Mucosa of stomach (tissue), 1 donor: ENCODE data around the gene CCDC91.

Experiments used
- H3K27me3 ChIP-seq: one replicate; pipeline ENCODE4 v1.7.0; 2013; ENCODE audit warnings: mild to moderate bottlenecking, low read length; ENCODE audit not compliant: control insufficient read depth, insufficient read depth
- H3K36me3 ChIP-seq: one replicate; pipeline ENCODE4 v1.7.0; 2013; ENCODE audit warnings: low read length; ENCODE audit not compliant: control insufficient read depth, insufficient read depth
- H3K4me1 ChIP-seq: one replicate; pipeline ENCODE4 v1.7.0; 2013; ENCODE audit warnings: mild to moderate bottlenecking, low read length; ENCODE audit not compliant: control insufficient read depth, insufficient read depth
- H3K4me3 ChIP-seq: one replicate; pipeline ENCODE4 v1.7.0; 2013; ENCODE audit warnings: low read length
- H3K9ac ChIP-seq: one replicate; pipeline ENCODE4 v1.7.0; 2013; ENCODE audit warnings: mild to moderate bottlenecking, low read length, moderate library complexity
- H3K9me3 ChIP-seq: one replicate; pipeline ENCODE4 v1.7.0; 2013; ENCODE audit warnings: mild to moderate bottlenecking, low read length, moderate library complexity; ENCODE audit not compliant: control insufficient read depth
- donor health status: Pancreatic carcinoma.

CCDC91 gene

DNA sequence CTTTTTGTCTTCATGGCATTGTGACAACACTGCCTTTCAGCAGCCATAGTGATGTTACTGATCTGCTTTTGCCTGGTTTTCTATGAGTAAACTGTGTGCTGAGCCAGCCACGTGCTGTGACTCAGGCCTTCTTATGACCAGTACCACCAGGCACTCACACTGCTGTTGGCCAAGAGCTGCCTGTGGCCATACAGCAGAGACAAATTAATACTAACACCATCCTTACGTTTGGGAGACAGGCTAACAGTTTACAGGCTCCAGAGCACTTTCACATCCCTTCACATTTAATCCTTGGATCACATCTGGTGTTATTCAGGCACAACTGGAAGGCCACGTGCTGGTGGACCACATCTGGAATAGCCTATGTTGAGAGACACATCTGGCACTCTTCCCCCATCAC is 377.9 kb downstream of the CCDC91 start:
- Histone ChIP-seq H3K9me3 (no peaks in the 10 kb centered on the region), H3K4me1 (no peaks in the 10 kb centered on the region), H3K9ac (no peak overlapping the region), H3K27me3 (no peaks in the 10 kb centered on the region), H3K4me3 (no peak overlapping the region), H3K36me3 (no peaks in the 10 kb centered on the region)

GRCh38 chr12:28568704-28569103 is 378.4 kb downstream of the CCDC91 start:
- H3K4me3 ChIP-seq, result no peak overlapping the region
- H3K9me3 ChIP-seq, result no peaks in the 10 kb centered on the region
- H3K36me3 ChIP-seq, result no peaks in the 10 kb centered on the region

GRCh38 chr12:28569698-28570411 is 379.6 kb downstream of the CCDC91 start:
- no peak overlapping the region for H3K4me3 ChIP-seq
- no peak overlapping the region for H3K9ac ChIP-seq
- no peaks in the 10 kb centered on the region for H3K9me3 ChIP-seq
- no peaks in the 10 kb centered on the region for H3K36me3 ChIP-seq
- peaks cover 7% of the 10 kb centered on the region for H3K4me1 ChIP-seq
- H3K27me3 ChIP-seq, result no peaks in the 10 kb centered on the region

More at GRCh38 chr12:28568704-28569103, 378.4 kb downstream of the CCDC91 start:
- no peak overlapping the region for H3K9ac ChIP-seq
- H3K27me3 ChIP-seq, result no peaks in the 10 kb centered on the region
- H3K4me1 ChIP-seq, result no peaks in the 10 kb centered on the region

DNA sequence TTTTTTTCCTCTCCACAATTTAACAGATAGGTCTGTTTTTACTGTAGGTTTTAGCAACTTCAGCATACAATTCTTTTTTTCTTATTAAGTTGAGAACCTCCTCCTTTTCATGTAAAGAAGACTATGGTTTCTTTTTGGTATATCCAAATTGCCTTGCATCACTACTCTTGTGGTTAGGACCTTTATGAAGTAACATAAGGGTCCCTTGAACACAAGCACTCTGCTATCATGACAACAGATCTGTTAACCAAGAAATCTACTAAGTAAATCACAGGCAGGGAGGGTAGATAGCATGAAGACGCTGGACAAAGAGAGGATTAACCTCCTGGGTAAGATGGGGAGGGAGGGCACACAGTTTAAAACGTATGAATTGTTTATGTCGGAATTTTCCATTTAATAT is 380.6 kb downstream of the CCDC91 start:
- Histone ChIP-seq H3K9me3 (no peaks in the 10 kb centered on the region), H3K4me3 (no peak overlapping the region), H3K4me1 (peaks cover 11% of the 10 kb centered on the region), H3K9ac (no peak overlapping the region), H3K36me3 (no peaks in the 10 kb centered on the region), H3K27me3 (no peaks in the 10 kb centered on the region)

- Histone ChIP-seq H3K27me3 (no peaks in the 10 kb centered on the region), H3K4me3 (no peak overlapping the region), H3K36me3 (no peaks in the 10 kb centered on the region), H3K9ac (no peak overlapping the region), H3K4me1 (peaks cover 11% of the 10 kb centered on the region), H3K9me3 (no peaks in the 10 kb centered on the region)
Measured at GRCh38 chr12:28574746-28575592, 384.7 kb downstream of the CCDC91 start.

- no peaks in the 10 kb centered on the region for H3K36me3 ChIP-seq
- peaks cover 11% of the 10 kb centered on the region for H3K4me1 ChIP-seq
- H3K9ac ChIP-seq, result no peak overlapping the region
- H3K27me3 ChIP-seq, result no peaks in the 10 kb centered on the region
- no peaks in the 10 kb centered on the region for H3K9me3 ChIP-seq
- H3K4me3 ChIP-seq, result no peak overlapping the region
Measured at GRCh38 chr12:28575593-28576205, 385.4 kb downstream of the CCDC91 start.

DNA sequence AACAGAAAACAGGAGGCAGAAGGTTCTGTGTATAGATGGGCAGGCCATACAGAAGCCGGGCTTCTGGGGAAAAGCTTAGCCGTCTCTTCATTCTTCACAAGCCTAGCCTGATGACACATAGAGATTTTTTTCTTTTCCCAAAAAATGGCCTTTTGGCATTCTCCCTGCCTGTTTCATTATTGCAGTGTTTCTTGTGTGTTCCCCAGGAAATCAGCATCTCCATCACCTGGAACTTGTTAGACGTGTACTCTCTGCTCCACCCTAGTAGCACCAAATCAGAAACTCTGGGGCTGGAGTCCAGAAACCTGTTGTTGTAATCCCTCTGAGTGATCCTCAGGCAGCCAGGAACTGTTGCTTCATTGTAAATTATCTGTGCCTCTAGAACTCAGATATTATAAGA is 388.1 kb downstream of the CCDC91 start:
- H3K9me3 ChIP-seq, result no peaks in the 10 kb centered on the region
- no peaks in the 10 kb centered on the region for H3K27me3 ChIP-seq
- H3K4me1 ChIP-seq, result peaks cover 11% of the 10 kb centered on the region

GRCh38 chr12:28578833-28579252 is 388.6 kb downstream of the CCDC91 start:
- H3K4me1 ChIP-seq, result peaks cover 11% of the 10 kb centered on the region
- H3K4me3 ChIP-seq, result no peak overlapping the region
- no peaks in the 10 kb centered on the region for H3K9me3 ChIP-seq
- H3K36me3 ChIP-seq, result no peaks in the 10 kb centered on the region
- no peaks in the 10 kb centered on the region for H3K27me3 ChIP-seq
- H3K9ac ChIP-seq, result no peak overlapping the region

More for the DNA sequence above, 388.1 kb downstream of the CCDC91 start:
- H3K9ac ChIP-seq, result no peak overlapping the region
- H3K4me3 ChIP-seq, result no peak overlapping the region
- no peaks in the 10 kb centered on the region for H3K36me3 ChIP-seq

GRCh38 chr12:28582672-28583376 is 392.6 kb downstream of the CCDC91 start:
- no peaks in the 10 kb centered on the region for H3K4me1 ChIP-seq
- H3K4me3 ChIP-seq, result no peak overlapping the region
- H3K9ac ChIP-seq, result no peak overlapping the region
- no peaks in the 10 kb centered on the region for H3K27me3 ChIP-seq
- H3K9me3 ChIP-seq, result no peaks in the 10 kb centered on the region
- no peaks in the 10 kb centered on the region for H3K36me3 ChIP-seq

DNA sequence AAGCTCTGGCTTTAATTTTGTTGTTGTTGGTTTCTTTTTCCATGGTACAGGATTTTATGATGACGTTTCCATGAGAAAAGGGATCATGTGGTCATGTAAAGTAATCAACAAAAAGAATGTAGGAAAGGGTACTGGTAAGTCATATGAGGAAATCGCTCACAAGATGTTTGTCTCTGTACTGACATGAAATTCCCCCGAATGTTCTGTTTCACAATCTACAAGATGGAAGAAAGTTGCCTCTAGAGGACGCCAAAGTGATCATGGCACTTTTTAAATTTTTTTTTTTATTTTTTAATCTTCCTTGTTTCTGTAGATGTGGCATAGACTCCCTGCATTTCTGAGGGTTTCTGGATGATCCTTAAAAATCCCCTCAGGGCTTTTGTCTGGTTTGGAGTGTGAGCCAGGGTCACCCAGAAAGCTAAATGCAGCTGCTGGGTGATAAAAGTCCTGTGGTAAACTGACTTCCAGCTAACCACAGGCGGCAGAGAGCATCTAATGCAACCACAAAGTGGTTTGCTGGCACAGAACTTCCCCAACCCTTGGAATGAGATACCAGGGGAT is 393.5 kb downstream of the CCDC91 start:
- Histone ChIP-seq H3K9ac (no peak overlapping the region), H3K36me3 (no peaks in the 10 kb centered on the region)

GRCh38 chr12:28585146-28585545 is 394.9 kb downstream of the CCDC91 start:
- Histone ChIP-seq H3K27me3 (no peaks in the 10 kb centered on the region), H3K4me3 (no peak overlapping the region), H3K36me3 (no peaks in the 10 kb centered on the region)

More for the DNA sequence above, 393.5 kb downstream of the CCDC91 start:
- no peaks in the 10 kb centered on the region for H3K9me3 ChIP-seq
- H3K27me3 ChIP-seq, result no peaks in the 10 kb centered on the region
- no peak overlapping the region for H3K4me3 ChIP-seq
- no peaks in the 10 kb centered on the region for H3K4me1 ChIP-seq

More at GRCh38 chr12:28585146-28585545, 394.9 kb downstream of the CCDC91 start:
- H3K4me1 ChIP-seq, result no peaks in the 10 kb centered on the region
- no peaks in the 10 kb centered on the region for H3K9me3 ChIP-seq
- no peak overlapping the region for H3K9ac ChIP-seq
